Measurements from ENCODE around the gene SEPTIN12. TPM values are rescaled to one million over a fixed set of nuclear protein-coding genes. Genes with fewer than 3 reads are reported as not detected.

The SEPTIN12 gene
- total and polyA plus RNA-seq, 10 of the 15 experiments (the other 5 are each of a cell fraction or from before 2014, with no cell fraction given): not detected

- FAIRE-seq (no peak), DNase-seq (ENCODE audit: low read depth, low spot score) (no peak), ATAC-seq (no peak)
- Histone ChIP-seq H4K20me1 (ENCODE audit: control insufficient read depth, insufficient read depth) (no peaks in the 10 kb centered on the region), H3K27me3 (replicated peaks in 1 of 2; ENCODE audit: control insufficient read depth in 2 of 2, insufficient read depth in 2 of 2, low read length in 1 of 2) (no peaks in the 10 kb centered on the region), H3K9me3 (replicated peaks; ENCODE audit: control insufficient read depth, insufficient read depth, low read length) (peaks cover 4% of the 10 kb centered on the region; the same call in 1 of the 3 replicates), H3K9ac (ENCODE audit: control insufficient read depth, insufficient read depth, low read length) (no peak overlapping the region), H3K4me1 (ENCODE audit: control insufficient read depth, insufficient read depth, low read length) (peaks cover 12% of the 10 kb centered on the region), H3K4me3 (no peak overlapping the region), H3K4me2 (ENCODE audit: control insufficient read depth, insufficient read depth) (no peak overlapping the region), H3K36me3 (ENCODE audit: control insufficient read depth in 2 of 2, insufficient read depth in 2 of 2, low read length in 1 of 2) (peaks cover 8 to 17% of the 10 kb centered on the region in 2 experiments), H3K79me2 (ENCODE audit: control insufficient read depth, insufficient read depth, low read length) (no peaks in the 10 kb centered on the region), H3K27ac (ENCODE audit: control insufficient read depth, insufficient read depth) (no peak overlapping the region), H2AFZ (ENCODE audit: control insufficient read depth, low read depth, low read length) (no peak overlapping the region)
- RAD21 ChIA-PET (ENCODE audit: unreplicated experiment): no interaction called here
- TF ChIP-seq CEBPZ (IDR thresholded peaks at IDR 0.05; ENCODE audit: low read depth, low read length) (no peak), WRNIP1 (IDR thresholded peaks at IDR 0.05; ENCODE audit: borderline replicate concordance, low read depth, low read length) (no peak), POLR2A (IDR thresholded peaks at IDR 0.05; ENCODE audit: low read depth, low read length) (no peak), SUPT20H (IDR thresholded peaks at IDR 0.05; ENCODE audit: borderline replicate concordance, control insufficient read depth, low read depth, low read length) (no peak)
- intact Hi-C loops (cut with micrococcal nuclease; ENCODE audit: unreplicated experiment): no loop called here
- CTCF ChIA-PET: no interaction called here
- in situ Hi-C loops (cut with MboI): no loop called here
- POLR2A ChIA-PET: no interaction called here
- SMC1A ChIA-PET (ENCODE audit: uncharacterized antibody, unreplicated experiment): no interaction called here
- 87% methylated on average over 42 of the region's 44 CpGs for WGBS (ENCODE audit: insufficient coverage, insufficient replicate concordance, low lambda C conversion rate, missing lambda C conversion rate)
- BruUV-seq (replicated peaks): no TSS peak
These were observed 35.6 kb downstream of the SEPTIN12 start for GRCh38 chr16:4752351-4753100.
